Neural cell (in vitro differentiated cells): ENCODE measurements around the gene PPIE.

Experiments
- EZH2 ChIP-seq: fragments of 200-600, 300-800 bp; shearing (Covaris generic), sonication (generic); IDR thresholded peaks from 2 replicates; pipeline ENCODE4 v1.6.1; 2014; ENCODE audit warnings: antibody characterized with exemption, low read length, borderline replicate concordance, mild to moderate bottlenecking; ENCODE audit not compliant: insufficient read depth, poor library complexity, severe bottlenecking
- MXI1 ChIP-seq: fragments of 450-650 bp; conservative IDR thresholded peaks from 2 replicates; pipeline ENCODE4 v1.6.1; 2014; ENCODE audit warnings: antibody characterized with exemption, mild to moderate bottlenecking; ENCODE audit not compliant: poor library complexity, severe bottlenecking
- SMC3 ChIP-seq: fragments of 450-650 bp; conservative IDR thresholded peaks from 2 replicates; pipeline ENCODE4 v1.6.1; 2014; ENCODE audit warnings: antibody characterized with exemption, mild to moderate bottlenecking, moderate library complexity; ENCODE audit not compliant: poor library complexity
- TAF1 ChIP-seq: IDR thresholded peaks from 2 replicates; pipeline ENCODE4 v1.6.1; 2012; ENCODE audit warnings: low read depth
- TF ChIP-seq, protein P1 (sequence below): fragments of 450-650 bp; IDR thresholded peaks from 2 replicates; pipeline ENCODE4 v1.5.1; 2014; ENCODE audit warnings: antibody characterized with exemption, mild to moderate bottlenecking, moderate library complexity; ENCODE audit not compliant: poor library complexity, severe bottlenecking

GRCh38 chr1:39729842-39730241, 8.8 kb upstream of the PPIE start:
- TF ChIP-seq, protein P1, sequence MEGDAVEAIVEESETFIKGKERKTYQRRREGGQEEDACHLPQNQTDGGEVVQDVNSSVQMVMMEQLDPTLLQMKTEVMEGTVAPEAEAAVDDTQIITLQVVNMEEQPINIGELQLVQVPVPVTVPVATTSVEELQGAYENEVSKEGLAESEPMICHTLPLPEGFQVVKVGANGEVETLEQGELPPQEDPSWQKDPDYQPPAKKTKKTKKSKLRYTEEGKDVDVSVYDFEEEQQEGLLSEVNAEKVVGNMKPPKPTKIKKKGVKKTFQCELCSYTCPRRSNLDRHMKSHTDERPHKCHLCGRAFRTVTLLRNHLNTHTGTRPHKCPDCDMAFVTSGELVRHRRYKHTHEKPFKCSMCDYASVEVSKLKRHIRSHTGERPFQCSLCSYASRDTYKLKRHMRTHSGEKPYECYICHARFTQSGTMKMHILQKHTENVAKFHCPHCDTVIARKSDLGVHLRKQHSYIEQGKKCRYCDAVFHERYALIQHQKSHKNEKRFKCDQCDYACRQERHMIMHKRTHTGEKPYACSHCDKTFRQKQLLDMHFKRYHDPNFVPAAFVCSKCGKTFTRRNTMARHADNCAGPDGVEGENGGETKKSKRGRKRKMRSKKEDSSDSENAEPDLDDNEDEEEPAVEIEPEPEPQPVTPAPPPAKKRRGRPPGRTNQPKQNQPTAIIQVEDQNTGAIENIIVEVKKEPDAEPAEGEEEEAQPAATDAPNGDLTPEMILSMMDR: no peak
- TF ChIP-seq TAF1: no peak
- TF ChIP-seq EZH2: no peak
- TF ChIP-seq SMC3: no peak
- no peak for TF ChIP-seq MXI1
